ENCODE data around the gene TSN.
"Not testable (repeated sequence)": the region's sequence is repeated elsewhere in the genome, so short reads cannot be mapped to it uniquely, and the experiment has no call there.

The TSN gene

GRCh38 chr2:121796239-121796638 is 40.8 kb downstream of the TSN start:
- FAIRE-seq (no peak), DNase-seq (ENCODE audit: insufficient read length, low spot score) (no peak)

DNA sequence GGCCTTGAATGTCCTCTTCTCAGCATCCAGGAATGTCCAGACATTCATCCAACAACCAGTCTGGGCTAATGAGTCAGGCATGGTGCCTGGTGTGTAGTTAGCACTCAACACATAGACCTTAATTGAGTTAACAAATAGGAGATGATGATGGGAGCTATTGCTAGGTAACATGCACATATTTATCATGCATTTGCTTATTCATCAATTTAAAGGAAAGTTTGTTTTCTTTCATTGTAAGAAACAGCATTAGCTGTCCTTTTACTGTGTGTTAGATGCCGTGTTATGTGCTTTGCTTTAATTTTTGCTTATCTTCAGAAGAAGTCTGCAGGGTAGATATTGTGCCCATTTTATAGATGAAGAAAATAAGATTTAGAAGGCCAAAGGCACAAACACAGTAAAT is 43.2 kb downstream of the TSN start:
- DNase-seq (ENCODE audit: insufficient read length, low spot score) (no peak), FAIRE-seq (no peak)

DNA sequence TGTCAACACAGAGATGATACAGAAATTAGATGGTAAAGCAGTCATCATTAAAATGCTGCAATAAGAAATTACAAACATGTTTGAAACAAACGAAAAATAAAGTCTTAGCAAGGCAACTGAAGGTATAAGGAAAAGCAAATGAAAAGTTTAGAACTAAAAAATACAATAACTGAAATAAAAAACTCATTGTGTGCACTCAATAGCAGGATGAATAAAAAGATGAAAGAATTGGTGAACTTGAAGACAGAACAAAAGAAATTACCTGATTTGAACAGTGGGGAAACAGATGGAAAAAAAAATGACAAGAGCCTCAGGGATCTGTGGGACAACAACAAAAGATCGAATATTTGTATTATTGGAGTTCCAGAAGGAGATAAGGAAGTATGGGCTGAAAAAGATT is 46.5 kb downstream of the TSN start:
- DNase-seq (ENCODE audit: insufficient read length, low spot score) = no peak
- FAIRE-seq = no peak

GRCh38 chr2:121803503-121803902 is 48.1 kb downstream of the TSN start:
- no peak for DNase-seq (ENCODE audit: insufficient read length, low spot score)
- no peak for FAIRE-seq

DNA sequence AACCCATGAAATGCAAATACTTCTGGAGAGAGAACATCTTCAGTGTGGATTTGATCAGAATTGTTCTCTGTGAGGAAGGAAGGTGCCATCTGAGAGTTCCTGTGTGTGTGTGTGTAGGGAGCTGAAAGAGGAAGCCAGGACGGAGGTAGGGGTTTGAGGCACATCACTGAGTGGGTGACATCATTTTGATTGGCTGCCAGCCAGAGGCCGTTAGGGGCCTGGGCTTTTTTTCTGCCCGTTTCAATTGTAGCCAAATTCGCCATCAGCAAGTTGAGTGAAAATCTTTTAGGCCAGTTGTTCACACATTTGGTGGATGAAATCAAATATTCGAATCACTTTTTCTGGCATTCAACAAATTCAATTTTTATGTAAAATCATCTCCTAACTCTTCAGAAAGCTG is 48.9 kb downstream of the TSN start:
- no peak for FAIRE-seq
- no peak for DNase-seq (ENCODE audit: insufficient read length, low spot score)

- DNase-seq (ENCODE audit: insufficient read length, low spot score) (no peak), FAIRE-seq (no peak)
Measured at GRCh38 chr2:121804997-121805765, 49.7 kb downstream of the TSN start.

DNA sequence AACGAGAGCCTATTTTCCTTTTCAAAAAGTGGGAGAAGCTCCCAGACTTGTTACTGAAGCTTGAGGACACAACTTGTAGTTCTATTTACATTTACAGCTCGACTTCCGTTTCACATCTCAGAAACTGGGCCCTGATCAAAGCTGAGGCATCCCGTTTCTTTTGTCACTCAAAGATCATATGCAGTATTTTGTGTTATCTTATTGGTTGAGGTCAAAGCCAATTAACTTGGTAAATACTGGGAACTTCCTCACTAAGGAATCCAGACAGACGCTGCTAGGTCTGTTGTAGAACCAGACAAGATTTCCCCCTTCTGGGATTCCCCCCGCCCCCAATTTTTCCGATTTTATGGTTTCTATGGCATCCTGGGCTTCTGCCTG is 50.3 kb downstream of the TSN start:
- DNase-seq (ENCODE audit: insufficient read length, low spot score) (no peak), FAIRE-seq (no peak)

DNA sequence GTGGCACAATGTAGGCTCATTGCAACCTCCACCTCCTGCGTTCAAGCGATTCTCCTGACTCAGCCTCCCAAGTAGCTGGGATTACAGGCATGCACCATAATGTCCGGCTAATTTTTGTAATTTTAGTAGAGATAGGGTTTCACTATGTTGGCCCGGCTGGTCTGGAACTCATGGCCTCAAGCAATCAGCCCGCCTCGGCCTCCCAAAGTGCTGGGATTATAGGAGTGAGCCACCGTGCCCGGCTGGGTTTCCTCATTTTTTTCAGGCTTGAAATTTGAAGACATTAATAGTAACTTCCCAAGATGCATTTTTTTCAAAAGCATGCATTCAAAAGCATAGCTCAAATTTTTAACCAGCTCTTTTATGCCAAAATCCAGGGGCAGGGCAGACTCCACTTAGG is 52.3 kb downstream of the TSN start:
- not testable (repeated sequence) for FAIRE-seq; DNase-seq (ENCODE audit: insufficient read length, low spot score)

DNA sequence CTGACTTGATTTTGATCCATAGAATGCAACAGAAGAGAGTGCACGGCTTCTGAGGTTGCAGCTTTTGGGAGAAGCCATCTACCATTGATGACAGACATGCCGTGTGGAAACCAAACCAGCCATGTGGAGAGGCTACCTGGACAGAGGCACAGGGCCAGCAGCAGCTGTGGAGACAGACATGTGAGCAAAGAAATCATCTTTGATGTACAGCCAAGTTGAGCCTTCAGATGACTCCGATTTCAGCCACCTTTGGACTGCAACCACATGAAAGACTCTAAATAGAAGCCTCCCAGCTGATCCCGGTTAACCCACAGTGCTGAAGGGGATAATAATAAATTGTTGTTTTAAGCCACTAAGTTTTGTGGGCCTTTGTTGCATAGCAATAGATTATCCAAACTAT is 54.2 kb downstream of the TSN start:
- no peak for DNase-seq (ENCODE audit: insufficient read length, low spot score)
- no peak for FAIRE-seq

GRCh38 chr2:121810959-121811853 is 55.8 kb downstream of the TSN start:
- FAIRE-seq (peak; percentile 48), DNase-seq (ENCODE audit: insufficient read length, low spot score) (peak; percentile 63)

DNA sequence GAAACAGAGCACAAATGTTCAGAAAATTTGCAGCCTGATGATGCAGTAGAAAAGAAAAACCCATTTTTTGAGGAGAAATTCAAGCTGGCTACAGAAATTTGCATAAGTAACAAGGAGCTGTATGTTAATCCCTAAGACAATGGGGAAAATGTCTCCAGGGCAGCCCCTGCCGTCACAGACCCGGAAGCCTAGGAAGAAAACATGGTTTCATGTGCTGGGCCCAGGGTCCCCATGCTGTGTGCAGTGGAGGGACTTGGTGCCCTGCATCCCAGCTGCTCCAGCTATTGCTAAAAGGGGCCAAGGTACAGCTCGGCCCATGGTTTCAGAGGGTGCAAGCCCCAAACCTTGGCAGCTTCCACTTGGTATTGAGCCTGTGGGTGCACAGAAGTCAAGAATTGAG is 57.6 kb downstream of the TSN start:
- not testable (repeated sequence) for FAIRE-seq

GRCh38 chr2:121815216-121815615 is 59.8 kb downstream of the TSN start:
- no peak for DNase-seq (ENCODE audit: insufficient read length, low spot score)
- no peak for FAIRE-seq

More for the DNA sequence above, 57.6 kb downstream of the TSN start:
- not testable (repeated sequence) for DNase-seq (ENCODE audit: insufficient read length, low spot score)

DNA sequence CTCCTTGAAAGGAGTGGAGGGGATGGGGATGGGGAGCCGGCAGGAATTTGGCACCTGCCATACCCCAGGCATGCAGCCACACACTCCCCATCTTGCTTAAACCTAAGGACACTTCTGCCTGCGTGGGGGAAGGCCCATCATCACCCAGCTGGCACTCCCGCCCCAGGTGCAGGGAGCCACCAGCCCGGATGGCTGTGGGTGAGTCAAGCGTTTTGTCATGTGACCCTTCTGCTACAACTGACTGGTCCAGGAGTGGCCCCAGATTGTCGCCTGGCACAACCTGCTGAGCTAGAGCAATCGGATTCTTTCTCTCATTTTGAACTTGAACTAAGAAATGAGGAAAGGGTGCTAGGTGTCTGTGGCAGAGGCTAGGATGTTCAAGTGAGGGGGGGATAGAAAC is 61.3 kb downstream of the TSN start:
- DNase-seq (ENCODE audit: insufficient read length, low spot score) (no peak), FAIRE-seq (no peak)

GRCh38 chr2:121817304-121817703 is 61.9 kb downstream of the TSN start:
- not testable (repeated sequence) for FAIRE-seq; DNase-seq (ENCODE audit: insufficient read length, low spot score)
